Right lobe of liver (tissue), 4 donors: ENCODE results near the gene PCNX1.
"Not testable (repeated sequence)": the region's sequence is repeated elsewhere in the genome, so short reads cannot be mapped to it uniquely, and the experiment has no call there.

ENCODE experiments used
- POLR2A ChIP-seq: fragments of 450-650 bp; IDR thresholded peaks from one replicate; pipeline ENCODE4 v1.6.1; 2017; ENCODE audit warnings: antibody characterized with exemption, mild to moderate bottlenecking
- TF ChIP-seq, protein P1 (sequence below), 4 donors: fragments of 200-600 bp in 3 of 4; fragments of 450-650 bp in 1 of 4; IDR thresholded peaks; one replicate each; pipeline versions ENCODE4 v1.5.1 to v1.8.0; 2016 to 2022; ENCODE audit warnings: antibody characterized with exemption in 4 of 4, mild to moderate bottlenecking in 2 of 4
- donor health status: DM: no; HTN: no; CAD: no.
- donor health status: DM: no; HTN: no; CAD: no.
- donor health status: DM: no; HTN: yes; CAD: no.

DNA sequence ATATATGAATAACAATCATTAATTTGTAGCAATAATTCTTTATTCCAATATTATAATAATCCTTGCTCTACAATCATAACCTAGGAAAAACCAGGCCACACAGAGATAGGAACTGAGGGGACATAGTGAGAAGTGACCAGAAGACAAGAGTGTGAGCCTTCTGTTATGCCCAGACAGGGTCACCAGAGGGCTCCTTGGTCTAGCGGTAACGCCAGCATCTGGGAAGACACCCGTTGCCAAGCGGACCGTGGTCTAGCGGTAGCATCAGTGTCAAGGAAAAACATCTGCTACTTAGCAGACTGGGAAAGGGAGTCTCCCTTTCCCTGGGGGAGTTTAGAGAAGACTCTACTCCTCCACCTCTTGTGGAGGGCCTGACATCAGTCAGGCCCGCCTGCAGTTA, 240.1 kb downstream of the PCNX1 start:
- TF ChIP-seq, protein P1, sequence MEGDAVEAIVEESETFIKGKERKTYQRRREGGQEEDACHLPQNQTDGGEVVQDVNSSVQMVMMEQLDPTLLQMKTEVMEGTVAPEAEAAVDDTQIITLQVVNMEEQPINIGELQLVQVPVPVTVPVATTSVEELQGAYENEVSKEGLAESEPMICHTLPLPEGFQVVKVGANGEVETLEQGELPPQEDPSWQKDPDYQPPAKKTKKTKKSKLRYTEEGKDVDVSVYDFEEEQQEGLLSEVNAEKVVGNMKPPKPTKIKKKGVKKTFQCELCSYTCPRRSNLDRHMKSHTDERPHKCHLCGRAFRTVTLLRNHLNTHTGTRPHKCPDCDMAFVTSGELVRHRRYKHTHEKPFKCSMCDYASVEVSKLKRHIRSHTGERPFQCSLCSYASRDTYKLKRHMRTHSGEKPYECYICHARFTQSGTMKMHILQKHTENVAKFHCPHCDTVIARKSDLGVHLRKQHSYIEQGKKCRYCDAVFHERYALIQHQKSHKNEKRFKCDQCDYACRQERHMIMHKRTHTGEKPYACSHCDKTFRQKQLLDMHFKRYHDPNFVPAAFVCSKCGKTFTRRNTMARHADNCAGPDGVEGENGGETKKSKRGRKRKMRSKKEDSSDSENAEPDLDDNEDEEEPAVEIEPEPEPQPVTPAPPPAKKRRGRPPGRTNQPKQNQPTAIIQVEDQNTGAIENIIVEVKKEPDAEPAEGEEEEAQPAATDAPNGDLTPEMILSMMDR (IDR thresholded peaks at IDR 0.05), result not testable (repeated sequence)
- TF ChIP-seq POLR2A, result not testable (repeated sequence)
